Measurements from ENCODE around the gene CERS1. TPM values are rescaled to one million over a fixed set of nuclear protein-coding genes. Genes with fewer than 3 reads are reported as not detected.

Gene CERS1
- total RNA-seq, 4 donors from 2014 or later: 0.24 to 1.3 (median 0.59) TPM

- H3K36me3 ChIP-seq: peaks cover 86 to 88% of the 10 kb centered on the region in 2 donors
- no peaks in the 10 kb centered on the region for H3K27me3 ChIP-seq
- H3K4me1 ChIP-seq: peaks cover 4 to 24% of the 10 kb centered on the region in 2 donors
- H3K9me3 ChIP-seq: no peaks in the 10 kb centered on the region
- WGBS, 2 donors: 91 to 97% methylated on average over 6 to 17 of the region's 17 CpGs
- no peak for DNase-seq
- TF ChIP-seq CTCF (IDR thresholded peaks at IDR 0.05) (no peak), POLR2A (IDR thresholded peaks at IDR 0.05) (no peak)
- intact Hi-C loops (cut with DNase I): no loop called here
- no peak overlapping the region for H3K27ac ChIP-seq
- H3K4me3 ChIP-seq (replicated peaks in 1 of 3): no peak overlapping the region
These were observed 42.1 kb downstream of the CERS1 start for GRCh38 chr19:18853755-18854427.

- 87 to 88% methylated on average over 5 to 12 of the region's 12 CpGs for WGBS, 2 donors
- no peak for DNase-seq
- TF ChIP-seq CTCF (IDR thresholded peaks at IDR 0.05): no peak
- TF ChIP-seq POLR2A (IDR thresholded peaks at IDR 0.05): no peak
- Histone ChIP-seq H3K27me3 (no peaks in the 10 kb centered on the region), H3K27ac (no peak overlapping the region), H3K4me1 (peaks cover 4 to 36% of the 10 kb centered on the region in 2 donors), H3K9me3 (no peaks in the 10 kb centered on the region), H3K36me3 (peaks cover 74 to 76% of the 10 kb centered on the region in 2 donors), H3K4me3 (replicated peaks in 1 of 3) (no peak overlapping the region)
- intact Hi-C loops (cut with DNase I): no loop called here
These were observed 43.3 kb downstream of the CERS1 start for GRCh38 chr19:18852648-18853047.

GRCh38 chr19:18851673-18852325, 44.2 kb downstream of the CERS1 start:
- intact Hi-C loops (cut with DNase I): no loop called here
- DNase-seq: no peak
- Histone ChIP-seq H3K36me3 (peaks cover 66 to 67% of the 10 kb centered on the region in 2 donors), H3K9me3 (no peaks in the 10 kb centered on the region), H3K27ac (no peak overlapping the region), H3K27me3 (no peaks in the 10 kb centered on the region), H3K4me3 (replicated peaks in 1 of 3) (no peak overlapping the region), H3K4me1 (peaks cover 7 to 44% of the 10 kb centered on the region in 2 donors)
- WGBS, 2 donors: 94% methylated on average over 24 to 26 of the region's 31 CpGs
- TF ChIP-seq POLR2A (IDR thresholded peaks at IDR 0.05): no peak
- TF ChIP-seq CTCF (IDR thresholded peaks at IDR 0.05): no peak

GRCh38 chr19:18850471-18851375, 45.2 kb downstream of the CERS1 start:
- Histone ChIP-seq H3K9me3 (no peaks in the 10 kb centered on the region), H3K36me3 (peaks cover 55 to 56% of the 10 kb centered on the region in 2 donors), H3K4me3 (replicated peaks in 1 of 3) (no peak overlapping the region), H3K27ac (peak overlapping the region in 1 of 3 donors; percentile 9), H3K4me1 (peaks cover 8 to 47% of the 10 kb centered on the region in 2 donors), H3K27me3 (no peaks in the 10 kb centered on the region)
- intact Hi-C loops (cut with DNase I): no loop called here
- no peak for TF ChIP-seq POLR2A (IDR thresholded peaks at IDR 0.05)
- 82 to 83% methylated on average over 18 to 27 of the region's 27 CpGs for WGBS, 2 donors
- DNase-seq: no peak

GRCh38 chr19:18849838-18850400, 46.0 kb downstream of the CERS1 start:
- Histone ChIP-seq H3K9me3 (no peaks in the 10 kb centered on the region), H3K27me3 (no peaks in the 10 kb centered on the region), H3K27ac (peak overlapping the region in 2 of 3 donors; percentile 56 to 74), H3K36me3 (peaks cover 47 to 48% of the 10 kb centered on the region in 2 donors), H3K4me3 (replicated peaks in 1 of 3) (no peak overlapping the region), H3K4me1 (peaks cover 8 to 47% of the 10 kb centered on the region in 2 donors)
- intact Hi-C loops (cut with DNase I): loop anchor here (5.0 kb wide), 1 partner anchor 258 kb away; no protein-coding TSS in a partner anchor
- no peak for DNase-seq
- TF ChIP-seq CTCF (IDR thresholded peaks at IDR 0.05) (no peak), POLR2A (IDR thresholded peaks at IDR 0.05) (no peak)
- WGBS, 2 donors: 69 to 71% methylated on average over 16 of the region's 16 CpGs
